Measurements from ENCODE around the gene BCL2L1. TPM values are rescaled to one million over a fixed set of nuclear protein-coding genes. Genes with fewer than 3 reads are reported as not detected.
"Not testable (repeated sequence)": the region's sequence is repeated elsewhere in the genome, so short reads cannot be mapped to it uniquely, and the experiment has no call there.

The BCL2L1 gene
- total RNA-seq, 1 experiment from 2014 or later = 108 TPM

- not testable (repeated sequence) for DNase-seq (ENCODE audit: low read depth)
Measured at GRCh38 chr20:31648104-31648503, 74.6 kb downstream of the BCL2L1 start.

- no peak for DNase-seq (ENCODE audit: low read depth)
Measured at GRCh38 chr20:31644701-31645100, 78.0 kb downstream of the BCL2L1 start.

- no peak for DNase-seq (ENCODE audit: low read depth)
Measured at GRCh38 chr20:31643522-31643921, 79.1 kb downstream of the BCL2L1 start.

- no peak for DNase-seq (ENCODE audit: low read depth)
Measured at GRCh38 chr20:31642837-31643236, 79.8 kb downstream of the BCL2L1 start.

- DNase-seq (ENCODE audit: low read depth) = no peak
Measured at GRCh38 chr20:31641391-31641790, 81.3 kb downstream of the BCL2L1 start.

- DNase-seq (ENCODE audit: low read depth) = no peak
Measured at GRCh38 chr20:31640259-31640658, 82.4 kb downstream of the BCL2L1 start.

- no peak for DNase-seq (ENCODE audit: low read depth)
Measured at GRCh38 chr20:31638816-31639215, 83.9 kb downstream of the BCL2L1 start.

- no peak for DNase-seq (ENCODE audit: low read depth)
Measured at GRCh38 chr20:31638317-31638716, 84.4 kb downstream of the BCL2L1 start.

- DNase-seq (ENCODE audit: low read depth) = no peak
Measured at GRCh38 chr20:31637660-31638059, 85.0 kb downstream of the BCL2L1 start, which contains the start of gene COX4I2. COX4I2 (plus strand) TSS chr20:31637912; CDS start chr20:31639018, 1,106 bp downstream.

GRCh38 chr20:31633339-31633914 lies 89.2 kb downstream of the BCL2L1 start:
- no peak for DNase-seq (ENCODE audit: low read depth)

- DNase-seq (ENCODE audit: low read depth) = no peak
Measured at GRCh38 chr20:31632548-31633338, 89.9 kb downstream of the BCL2L1 start.

- peak; percentile 44 for DNase-seq (ENCODE audit: low read depth)
Measured at GRCh38 chr20:31630187-31630790, 92.4 kb downstream of the BCL2L1 start.

GRCh38 chr20:31628057-31628456 lies 94.6 kb downstream of the BCL2L1 start:
- not testable (repeated sequence) for DNase-seq (ENCODE audit: low read depth)

- DNase-seq (ENCODE audit: low read depth) = not testable (repeated sequence)
Measured at GRCh38 chr20:31626534-31626933, 96.1 kb downstream of the BCL2L1 start.

- DNase-seq (ENCODE audit: low read depth) = not testable (repeated sequence)
Measured at GRCh38 chr20:31623123-31623505, 99.6 kb downstream of the BCL2L1 start.

- DNase-seq (ENCODE audit: low read depth) = no peak
Measured at GRCh38 chr20:31620246-31620645, 102.4 kb downstream of the BCL2L1 start.

- no peak for DNase-seq (ENCODE audit: low read depth)
Measured at GRCh38 chr20:31617432-31618104, 105.1 kb downstream of the BCL2L1 start.

GRCh38 chr20:31615416-31615815 lies 107.3 kb downstream of the BCL2L1 start:
- DNase-seq (ENCODE audit: low read depth) = no peak

All from M059J (cell line).